CD14-positive monocyte (primary cell): ENCODE data around the gene MRPL36. TPM values are rescaled to one million over a fixed set of nuclear protein-coding genes. Genes with fewer than 3 reads are reported as not detected.

ENCODE experiments used
- DNase-seq, 3 donors: peaks; one replicate each; pipeline ENCODE4 v3.0.0-alpha.2; 2011 to 2022
- H2AFZ ChIP-seq: 2 replicates; pipeline ENCODE4 v1.6.0; 2012; ENCODE audit warnings: mild to moderate bottlenecking, low read depth, low read length, inconsistent platforms; ENCODE audit not compliant: insufficient read depth, poor library complexity, severe bottlenecking
- H3K27ac ChIP-seq, 2 donors: 1 replicate in 1 of 2; 2 replicates in 1 of 2; pipeline ENCODE4 v1.5.1; 2012 to 2013; ENCODE audit warnings: low read length in 2 of 2, control low read depth in 1 of 2, inconsistent platforms in 1 of 2, low read depth in 1 of 2, mild to moderate bottlenecking in 1 of 2
- H3K27me3 ChIP-seq, 2 donors: one replicate each; pipeline versions ENCODE4 v1.6.0 to v1.6.1; 2011 to 2013; ENCODE audit warnings: low read length in 2 of 2; ENCODE audit not compliant: control insufficient read depth in 2 of 2, insufficient read depth in 2 of 2
- H3K36me3 ChIP-seq, 2 donors: replicated peaks in 1 of 2; 1 replicate in 1 of 2; 2 replicates in 1 of 2; pipeline versions ENCODE4 v1.5.1 to v1.6.1; 2012 to 2013; ENCODE audit warnings: low read length in 2 of 2, control low read depth in 1 of 2, inconsistent platforms in 1 of 2, mild to moderate bottlenecking in 1 of 2; ENCODE audit not compliant: insufficient read depth in 2 of 2, control insufficient read depth in 1 of 2
- H3K4me1 ChIP-seq, 2 donors: 1 replicate in 1 of 2; 2 replicates in 1 of 2; pipeline versions ENCODE4 v1.5.1 to v1.6.1; 2012 to 2013; ENCODE audit warnings: low read length in 2 of 2, control low read depth in 1 of 2, inconsistent platforms in 1 of 2, mild to moderate bottlenecking in 1 of 2, moderate library complexity in 1 of 2; ENCODE audit not compliant: insufficient read depth in 2 of 2, control insufficient read depth in 1 of 2
- H3K4me2 ChIP-seq: replicated peaks from 2 replicates; pipeline ENCODE3; 2012; ENCODE audit warnings: low read length, moderate library complexity, mild to moderate bottlenecking; ENCODE audit not compliant: poor library complexity, severe bottlenecking; ENCODE audit errors: extremely low read depth
- H3K4me3 ChIP-seq, 3 experiments: fragments of 200-600 bp in 1 of 3; sonication (generic) in 1 of 3; replicated peaks in 1 of 3; 1 replicate in 2 of 3; 2 replicates in 1 of 3; pipeline ENCODE4 v1.5.1; 2011 to 2013; ENCODE audit warnings: low read length in 3 of 3, mild to moderate bottlenecking in 3 of 3, control low read depth in 2 of 3, low read depth in 2 of 3, inconsistent platforms in 1 of 3, moderate library complexity in 1 of 3
- H3K79me2 ChIP-seq: 2 replicates; pipeline ENCODE4 v1.6.0; 2012; ENCODE audit warnings: mild to moderate bottlenecking, control low read depth, inconsistent platforms, low read length, moderate library complexity; ENCODE audit not compliant: insufficient read depth
- H3K9ac ChIP-seq: 2 replicates; pipeline ENCODE4 v1.6.0; 2017; ENCODE audit warnings: low read length, mild to moderate bottlenecking; ENCODE audit not compliant: insufficient read depth, poor library complexity, severe bottlenecking
- H3K9me3 ChIP-seq, 2 donors: replicated peaks in 1 of 2; 1 replicate in 1 of 2; 2 replicates in 1 of 2; pipeline versions ENCODE4 v1.5.1 to v1.6.1; 2012 to 2013; ENCODE audit warnings: low read length in 2 of 2, control low read depth in 1 of 2; ENCODE audit not compliant: control insufficient read depth in 1 of 2, insufficient read depth in 1 of 2
- H4K20me1 ChIP-seq: 2 replicates; pipeline ENCODE4 v1.6.0; 2012; ENCODE audit warnings: mild to moderate bottlenecking, low read length, control low read depth, moderate library complexity; ENCODE audit not compliant: insufficient read depth
- H3K27ac Mint-ChIP-seq, 7 donors: one replicate each; pipeline ENCODE4 v1.8.0; 2020; ENCODE audit warnings: mild to moderate bottlenecking in 7 of 7, mixed read lengths in 7 of 7, moderate library complexity in 6 of 7, inconsistent platforms in 2 of 7
- H3K27me3 Mint-ChIP-seq, 3 donors: one replicate each; pipeline ENCODE4 v1.8.0; 2021 to 2022; ENCODE audit warnings: low read depth in 3 of 3, mild to moderate bottlenecking in 3 of 3, mixed read lengths in 3 of 3, moderate library complexity in 3 of 3, inconsistent platforms in 1 of 3
- H3K36me3 Mint-ChIP-seq, 2 donors: one replicate each; pipeline ENCODE4 v1.8.0; 2020; ENCODE audit warnings: mixed read lengths in 2 of 2, inconsistent platforms in 1 of 2, mild to moderate bottlenecking in 1 of 2
- H3K4me1 Mint-ChIP-seq: one replicate; pipeline ENCODE4 v1.8.0; 2020; ENCODE audit warnings: mild to moderate bottlenecking, mixed read lengths
- H3K4me3 Mint-ChIP-seq, 2 donors: one replicate each; pipeline ENCODE4 v1.8.0; 2020; ENCODE audit warnings: mild to moderate bottlenecking in 2 of 2, mixed read lengths in 2 of 2, moderate library complexity in 1 of 2
- H3K9me3 Mint-ChIP-seq, 7 donors: one replicate each; pipeline ENCODE4 v1.8.0; 2020 to 2022; ENCODE audit warnings: mixed read lengths in 7 of 7, mild to moderate bottlenecking in 6 of 7, moderate library complexity in 6 of 7, inconsistent platforms in 2 of 7
- CTCF ChIP-seq: fragments of 200-600 bp; IDR thresholded peaks from one replicate; pipeline ENCODE4 v1.8.0; 2022; ENCODE audit warnings: antibody characterized with exemption, mild to moderate bottlenecking
- WGBS: methylation state at CpG from one replicate; pipeline ENCODE4 v1.1.5; 2013; ENCODE audit warnings: missing lambda C conversion rate; ENCODE audit not compliant: insufficient coverage; 5-methylcytosine and 5-hydroxymethylcytosine counted together
- intact Hi-C, 2 donors: fragments of 100-400 bp; cut with micrococcal nuclease; formaldehyde crosslinking; loops; one replicate each; pipeline versions ENCODE4 v1.15.0 to v1.15.1; 2023
- polyA plus RNA-seq, 3 donors: library from polyadenylated mRNA; depleted of rRNA in 1 of 3; unstranded in 2 of 3; stranded (reverse) in 1 of 3; fragments of 300-500 nt in 2 of 3; fragments of >200 nt in 1 of 3; fragmentation: Illumina TruSeq in 2 of 3; gene quantifications; 1 replicate in 2 of 3; 2 replicates in 1 of 3; pipeline ENCODE4 v1.2.3, GENCODE V29; 2012 to 2021

MRPL36 gene
- polyA plus RNA-seq, 3 donors: 17.9 to 81.7 (median 65.9) TPM

GRCh38 chr5:1782385-1783215, 17.0 kb downstream of the MRPL36 start:
- H3K36me3 Mint-ChIP-seq: no peaks in the 10 kb centered on the region
- no peaks in the 10 kb centered on the region for H3K4me1 Mint-ChIP-seq
- Histone ChIP-seq H3K27me3 (peaks cover 0 to 3% of the 10 kb centered on the region in 2 donors), H3K36me3 (no peaks in the 10 kb centered on the region), H3K9ac (no peak overlapping the region), H3K79me2 (no peaks in the 10 kb centered on the region), H4K20me1 (no peaks in the 10 kb centered on the region), H3K27ac (no peak overlapping the region), H3K4me2 (no peak overlapping the region), H3K4me1 (no peaks in the 10 kb centered on the region), H2AFZ (no peak overlapping the region), H3K4me3 (no peak overlapping the region), H3K9me3 (no peaks in the 10 kb centered on the region)
- H3K27ac Mint-ChIP-seq: no peak overlapping the region
- intact Hi-C loops: no loop called here
- H3K27me3 Mint-ChIP-seq: peaks cover 2 to 10% (median 4%) of the 10 kb centered on the region in 3 donors
- H3K4me3 Mint-ChIP-seq: peak overlapping the region in 1 of 2 donors; percentile 1
- no peak for TF ChIP-seq CTCF
- no peak for DNase-seq
- 77% methylated on average over 11 of the region's 14 CpGs for WGBS
- no peaks in the 10 kb centered on the region for H3K9me3 Mint-ChIP-seq

GRCh38 chr5:1781726-1782384, 17.8 kb downstream of the MRPL36 start:
- Histone ChIP-seq H2AFZ (no peak overlapping the region), H3K9me3 (no peaks in the 10 kb centered on the region), H3K27me3 (peaks cover 0 to 3% of the 10 kb centered on the region in 2 donors), H3K9ac (no peak overlapping the region), H4K20me1 (no peaks in the 10 kb centered on the region), H3K27ac (no peak overlapping the region), H3K36me3 (no peaks in the 10 kb centered on the region), H3K4me1 (no peaks in the 10 kb centered on the region), H3K79me2 (no peaks in the 10 kb centered on the region), H3K4me2 (no peak overlapping the region), H3K4me3 (no peak overlapping the region)
- 90% methylated on average over 6 of the region's 9 CpGs for WGBS
- Mint-ChIP-seq H3K27ac (no peak overlapping the region), H3K4me1 (no peaks in the 10 kb centered on the region), H3K4me3 (no peak overlapping the region), H3K36me3 (no peaks in the 10 kb centered on the region), H3K27me3 (peaks cover 2 to 14% (median 4%) of the 10 kb centered on the region in 3 donors), H3K9me3 (no peaks in the 10 kb centered on the region)
- TF ChIP-seq CTCF: no peak
- intact Hi-C loops: no loop called here
- DNase-seq: no peak
